ENCODE data around the gene ABCC4. TPM values are rescaled to one million over a fixed set of nuclear protein-coding genes. Genes with fewer than 3 reads are reported as not detected.

The ABCC4 gene
- total RNA-seq, 1 experiment from 2014 or later = 17.0 TPM

GRCh38 chr13:95145587-95145986 is 155.7 kb downstream of the ABCC4 start:
- Histone ChIP-seq H3K9me2 (ENCODE audit: insufficient read depth) (no peaks in the 10 kb centered on the region), H3F3A (ENCODE audit: insufficient read depth, low read depth) (no peaks in the 10 kb centered on the region), H3K4me3 (no peak overlapping the region), H3K79me2 (ENCODE audit: low read depth) (no peaks in the 10 kb centered on the region), H2AFZ (no peak overlapping the region), H3K27me3 (ENCODE audit: insufficient read depth, low read depth) (no peaks in the 10 kb centered on the region), H3K27ac (no peak overlapping the region), H3K4me1 (replicated peaks; ENCODE audit: insufficient read depth) (no peaks in the 10 kb centered on the region), H4K20me1 (ENCODE audit: insufficient read depth) (0 out of 2 replicates have a peak, but pooled peaks cover 2% of the 10 kb centered on the region), H3K36me3 (ENCODE audit: low read depth) (no peaks in the 10 kb centered on the region), H3K4me2 (no peak overlapping the region), H3K9me3 (ENCODE audit: insufficient read depth, low read depth) (no peaks in the 10 kb centered on the region; the same call in 1 of the 2 replicates)
- ChIA-PET CTCF (no interaction called here), POLR2A (ENCODE audit: unreplicated experiment) (no interaction called here)
- no TSS peak for BruUV-seq (replicated peaks)
- intact Hi-C loops (cut with micrococcal nuclease; ENCODE audit: unreplicated experiment) = no loop called here
- TF ChIP-seq CTCF (conservative IDR thresholded peaks at IDR 0.05) (no peak), EZH2 (IDR thresholded peaks at IDR 0.05; ENCODE audit: low read depth) (no peak)
- no peak for DNase-seq

- Histone ChIP-seq H3K4me2 (no peak overlapping the region), H2AFZ (no peak overlapping the region), H3K36me3 (ENCODE audit: low read depth) (no peaks in the 10 kb centered on the region), H4K20me1 (ENCODE audit: insufficient read depth) (0 out of 2 replicates have a peak, but pooled peaks cover 2% of the 10 kb centered on the region), H3K79me2 (ENCODE audit: low read depth) (no peaks in the 10 kb centered on the region), H3K27me3 (ENCODE audit: insufficient read depth, low read depth) (no peaks in the 10 kb centered on the region), H3K9me3 (ENCODE audit: insufficient read depth, low read depth) (no peaks in the 10 kb centered on the region), H3F3A (ENCODE audit: insufficient read depth, low read depth) (no peaks in the 10 kb centered on the region), H3K27ac (no peak overlapping the region), H3K9me2 (ENCODE audit: insufficient read depth) (no peaks in the 10 kb centered on the region), H3K4me1 (replicated peaks; ENCODE audit: insufficient read depth) (no peaks in the 10 kb centered on the region), H3K4me3 (no peak overlapping the region)
- DNase-seq = no peak
- CTCF ChIA-PET = no interaction called here
- BruUV-seq (replicated peaks) = no TSS peak
- intact Hi-C loops (cut with micrococcal nuclease; ENCODE audit: unreplicated experiment) = no loop called here
- no peak for TF ChIP-seq CTCF (conservative IDR thresholded peaks at IDR 0.05)
- TF ChIP-seq EZH2 (IDR thresholded peaks at IDR 0.05; ENCODE audit: low read depth) = no peak
- POLR2A ChIA-PET (ENCODE audit: unreplicated experiment) = no interaction called here
These were observed 160.7 kb downstream of the ABCC4 start for GRCh38 chr13:95140502-95140901.

DNA sequence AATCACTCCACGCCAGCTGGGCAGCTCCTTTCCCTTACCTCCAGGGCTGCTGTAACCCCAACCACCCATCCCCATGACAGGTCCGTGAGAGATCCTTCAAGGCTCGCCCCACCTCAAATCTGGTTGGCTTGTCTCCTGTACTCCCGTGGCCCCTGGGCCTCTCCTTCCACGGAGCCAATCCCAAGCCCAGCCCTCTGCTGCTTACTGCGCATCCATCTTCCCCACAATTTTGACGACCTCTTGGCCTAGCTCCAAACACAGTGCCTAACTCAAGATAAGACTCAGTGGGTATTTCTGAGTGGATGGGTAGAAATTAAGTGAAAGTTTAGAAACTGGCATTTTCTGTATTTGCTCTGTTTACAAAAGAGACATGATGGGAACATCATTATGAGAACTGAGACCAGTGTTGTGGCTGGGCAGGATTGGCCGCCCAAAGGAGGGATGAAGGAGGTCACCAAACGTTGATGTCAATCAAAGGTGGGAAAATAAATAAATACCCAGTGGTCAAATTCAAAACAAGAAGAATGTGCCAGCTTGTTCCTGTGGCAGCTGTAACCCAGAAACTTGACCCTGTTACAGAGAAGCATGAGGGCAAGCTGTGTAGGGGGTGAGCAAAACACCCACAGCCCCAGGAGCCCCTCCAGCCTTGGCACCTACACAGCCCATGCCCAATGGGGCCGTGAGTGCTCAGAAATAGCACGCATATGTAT is 162.2 kb downstream of the ABCC4 start:
- Histone ChIP-seq H3K9me3 (ENCODE audit: insufficient read depth, low read depth) (no peaks in the 10 kb centered on the region), H3K79me2 (ENCODE audit: low read depth) (no peaks in the 10 kb centered on the region), H3K4me3 (no peak overlapping the region), H3K9me2 (ENCODE audit: insufficient read depth) (no peaks in the 10 kb centered on the region), H4K20me1 (ENCODE audit: insufficient read depth) (0 out of 2 replicates have a peak, but pooled peaks cover 2% of the 10 kb centered on the region), H3F3A (ENCODE audit: insufficient read depth, low read depth) (no peaks in the 10 kb centered on the region), H3K4me1 (replicated peaks; ENCODE audit: insufficient read depth) (no peaks in the 10 kb centered on the region), H2AFZ (no peak overlapping the region), H3K27me3 (ENCODE audit: insufficient read depth, low read depth) (no peaks in the 10 kb centered on the region), H3K4me2 (no peak overlapping the region), H3K27ac (no peak overlapping the region), H3K36me3 (ENCODE audit: low read depth) (no peaks in the 10 kb centered on the region)
- POLR2A ChIA-PET (ENCODE audit: unreplicated experiment) = no interaction called here
- TF ChIP-seq CTCF (conservative IDR thresholded peaks at IDR 0.05) (no peak), EZH2 (IDR thresholded peaks at IDR 0.05; ENCODE audit: low read depth) (no peak)
- BruUV-seq (replicated peaks) = no TSS peak
- CTCF ChIA-PET = no interaction called here
- no peak for DNase-seq
- intact Hi-C loops (cut with micrococcal nuclease; ENCODE audit: unreplicated experiment) = no loop called here

Data from PC-9 (cell line).